ENCODE data around the gene DIO3. TPM values are rescaled to one million over a fixed set of nuclear protein-coding genes. Genes with fewer than 3 reads are reported as not detected.

DIO3 gene
- total and polyA plus RNA-seq, 2 experiments from 2014 or later = 18.4 to 51.1 TPM

GRCh38 chr14:101588990-101589389 lies 27.7 kb downstream of the DIO3 start:
- WGBS (ENCODE audit: low lambda C conversion rate, missing lambda C conversion rate) = 66% methylated on average over 6 of the region's 6 CpGs
- Histone ChIP-seq H3K9me3 (ENCODE audit: low read depth) (no peaks in the 10 kb centered on the region), H4K20me1 (ENCODE audit: insufficient read depth, poor library complexity, severe bottlenecking) (no peaks in the 10 kb centered on the region), H3K27ac (no peak overlapping the region), H3K79me2 (no peaks in the 10 kb centered on the region), H3K9me2 (replicated peaks; ENCODE audit: insufficient read depth) (no peaks in the 10 kb centered on the region), H3K4me3 (no peak overlapping the region), H3K4me1 (ENCODE audit: insufficient read depth) (peaks cover 12% of the 10 kb centered on the region), H3K27me3 (no peaks in the 10 kb centered on the region), H3K36me3 (replicated peaks; ENCODE audit: insufficient read depth, low read depth) (no peaks in the 10 kb centered on the region), H2AFZ (no peak overlapping the region), H3K4me2 (no peak overlapping the region)
- DNase-seq (ENCODE audit: low spot score) = no peak
- TF ChIP-seq CTCF (IDR thresholded peaks at IDR 0.05; ENCODE audit: poor library complexity) (no peak), EZH2phosphoT487 (IDR thresholded peaks at IDR 0.05; ENCODE audit: low read depth, severe bottlenecking, unreplicated experiment) (no peak), EZH2 (IDR thresholded peaks at IDR 0.05; ENCODE audit: borderline replicate concordance) (no peak)

- Histone ChIP-seq H3K79me2 (no peaks in the 10 kb centered on the region), H3K9me2 (replicated peaks; ENCODE audit: insufficient read depth) (no peaks in the 10 kb centered on the region), H3K9me3 (ENCODE audit: low read depth) (no peaks in the 10 kb centered on the region), H3K27me3 (no peaks in the 10 kb centered on the region), H3K27ac (no peak overlapping the region), H3K4me3 (no peak overlapping the region), H3K36me3 (replicated peaks; ENCODE audit: insufficient read depth, low read depth) (no peaks in the 10 kb centered on the region), H3K4me2 (no peak overlapping the region), H4K20me1 (ENCODE audit: insufficient read depth, poor library complexity, severe bottlenecking) (no peaks in the 10 kb centered on the region), H3K4me1 (ENCODE audit: insufficient read depth) (peaks cover 12% of the 10 kb centered on the region), H2AFZ (no peak overlapping the region)
- 73% methylated on average over 3 of the region's 3 CpGs for WGBS (ENCODE audit: low lambda C conversion rate, missing lambda C conversion rate)
- DNase-seq (ENCODE audit: low spot score) = no peak
- TF ChIP-seq EZH2 (IDR thresholded peaks at IDR 0.05; ENCODE audit: borderline replicate concordance) (no peak), EZH2phosphoT487 (IDR thresholded peaks at IDR 0.05; ENCODE audit: low read depth, severe bottlenecking, unreplicated experiment) (no peak), CTCF (IDR thresholded peaks at IDR 0.05; ENCODE audit: poor library complexity) (no peak)
Measured at GRCh38 chr14:101589486-101590015, 28.3 kb downstream of the DIO3 start.

- no peak for DNase-seq (ENCODE audit: low spot score)
- Histone ChIP-seq H3K27me3 (no peaks in the 10 kb centered on the region), H3K9me3 (ENCODE audit: low read depth) (no peaks in the 10 kb centered on the region), H2AFZ (no peak overlapping the region), H4K20me1 (ENCODE audit: insufficient read depth, poor library complexity, severe bottlenecking) (no peaks in the 10 kb centered on the region), H3K36me3 (replicated peaks; ENCODE audit: insufficient read depth, low read depth) (no peaks in the 10 kb centered on the region), H3K4me1 (ENCODE audit: insufficient read depth) (peaks cover 12% of the 10 kb centered on the region), H3K79me2 (no peaks in the 10 kb centered on the region), H3K27ac (no peak overlapping the region), H3K4me3 (no peak overlapping the region), H3K4me2 (no peak overlapping the region), H3K9me2 (replicated peaks; ENCODE audit: insufficient read depth) (no peaks in the 10 kb centered on the region)
- TF ChIP-seq EZH2 (IDR thresholded peaks at IDR 0.05; ENCODE audit: borderline replicate concordance) (no peak), CTCF (IDR thresholded peaks at IDR 0.05; ENCODE audit: poor library complexity) (no peak), EZH2phosphoT487 (IDR thresholded peaks at IDR 0.05; ENCODE audit: low read depth, severe bottlenecking, unreplicated experiment) (no peak)
- 88% methylated on average over 9 of the region's 9 CpGs for WGBS (ENCODE audit: low lambda C conversion rate, missing lambda C conversion rate)
Measured at GRCh38 chr14:101590062-101590461, 28.8 kb downstream of the DIO3 start.
